Measurements from ENCODE around the gene PGAM2. TPM values are rescaled to one million over a fixed set of nuclear protein-coding genes. Genes with fewer than 3 reads are reported as not detected.
"Not testable (repeated sequence)": the region's sequence is repeated elsewhere in the genome, so short reads cannot be mapped to it uniquely, and the experiment has no call there.

The PGAM2 gene
- total and polyA plus RNA-seq, 2 of the 4 experiments (the other 2 are of a cell fraction) = not detected

DNA sequence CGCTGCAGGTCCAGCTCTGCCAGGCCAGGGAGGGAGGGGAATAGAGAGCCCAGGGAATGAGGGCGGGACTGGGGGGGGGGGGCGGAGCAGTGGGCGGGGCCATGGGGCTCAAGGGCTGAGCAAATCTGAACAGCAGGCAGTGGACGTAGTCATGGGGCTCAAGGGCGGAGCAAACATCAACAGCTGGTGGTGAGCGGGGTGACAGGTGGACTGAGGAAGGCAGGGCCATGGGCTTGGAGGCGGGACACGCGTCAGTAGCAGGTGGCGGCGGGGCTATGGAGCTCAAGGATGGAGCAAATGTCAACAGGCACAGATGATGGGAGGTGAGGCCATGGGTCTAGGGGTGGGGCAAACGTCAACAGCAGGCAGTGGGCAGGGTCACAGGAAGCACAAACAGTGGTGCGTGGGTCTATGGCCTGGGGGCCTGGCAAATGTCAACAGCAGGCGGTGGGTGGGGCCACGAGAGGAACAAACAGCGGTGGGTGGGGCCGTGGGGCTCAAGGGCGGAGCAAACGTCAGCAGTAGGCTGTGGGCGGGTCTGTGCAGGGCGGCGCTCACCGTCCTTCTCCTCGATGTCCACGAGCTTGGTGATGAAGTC is 26.3 kb downstream of the PGAM2 start:
- peak overlapping the region; percentile 90 for H3K4me2 ChIP-seq (ENCODE audit: low read depth, low read length)
- H3K9ac ChIP-seq (ENCODE audit: low read depth, low read length); in situ Hi-C loops (cut with MboI; ENCODE audit: low sequenced_read_pairs); BruUV-seq (replicated peaks); H3K18ac ChIP-seq (ENCODE audit: low read depth, low read length); H2AK9ac ChIP-seq (replicated peaks; ENCODE audit: low read depth, low read length, poor library complexity); CTCF ChIA-PET; H2BK20ac ChIP-seq (ENCODE audit: low read depth, low read length); H3K9me3 ChIP-seq (ENCODE audit: control insufficient read depth, insufficient read depth, low read length); H3K9me1 ChIP-seq (ENCODE audit: insufficient read depth, low read length); H3K56ac ChIP-seq (ENCODE audit: extremely low read depth, insufficient read depth, low read length); H3K79me1 ChIP-seq (ENCODE audit: low read depth in 1 of 2, low read length in 2 of 2); H3K27ac ChIP-seq (ENCODE audit: insufficient read depth, low read length); H4K5ac ChIP-seq (ENCODE audit: low read depth, low read length); H3K14ac ChIP-seq (replicated peaks; ENCODE audit: low read depth, low read length); H4K91ac ChIP-seq (ENCODE audit: insufficient read depth, low read depth, low read length); H2BK120ac ChIP-seq (ENCODE audit: low read depth, low read length); H3K23ac ChIP-seq (ENCODE audit: low read depth, low read length); H2BK5ac ChIP-seq (ENCODE audit: low read depth, low read length, poor library complexity, severe bottlenecking); H2AK5ac ChIP-seq (ENCODE audit: low read depth, low read length); H3K36me3 ChIP-seq (ENCODE audit: control insufficient read depth, insufficient read depth, low read length); H3K4ac ChIP-seq (ENCODE audit: low read depth, low read length); POLR2A ChIA-PET (ENCODE audit: unreplicated experiment); H3K27me3 ChIP-seq (ENCODE audit: control insufficient read depth, insufficient read depth, low read length); H2BK15ac ChIP-seq (ENCODE audit: low read depth, low read length); dilution Hi-C loops (cut with HindIII; ENCODE audit: low sequenced_read_pairs, unreplicated experiment); H4K8ac ChIP-seq (ENCODE audit: low read depth in 2 of 2, low read length in 2 of 2); intact Hi-C loops (cut with micrococcal nuclease); H4K20me1 ChIP-seq (ENCODE audit: insufficient read depth, low read length); DNase-seq; H3K4me1 ChIP-seq (ENCODE audit: control insufficient read depth, insufficient read depth, low read length): not testable (repeated sequence)
- peak overlapping the region; percentile 44 for H3K4me3 ChIP-seq (ENCODE audit: insufficient read depth, low read depth, low read length)
- no CpG with 5 or more reads among the region's 26 CpGs for WGBS, 2 experiments (ENCODE audit: extremely low coverage in 2 of 2, insufficient read length in 1 of 2)
- ATAC-seq (ENCODE audit: low read depth) = peak; percentile 84
- H2AFZ ChIP-seq (replicated peaks; ENCODE audit: low read length, poor library complexity) = peak overlapping the region; percentile 70

GRCh38 chr7:44038553-44038952 is 26.8 kb downstream of the PGAM2 start:
- H4K5ac ChIP-seq (ENCODE audit: low read depth, low read length); intact Hi-C loops (cut with micrococcal nuclease); H3K79me1 ChIP-seq (ENCODE audit: low read depth in 1 of 2, low read length in 2 of 2); BruUV-seq (replicated peaks); H3K18ac ChIP-seq (ENCODE audit: low read depth, low read length); H4K20me1 ChIP-seq (ENCODE audit: insufficient read depth, low read length); H3K9me1 ChIP-seq (ENCODE audit: insufficient read depth, low read length); H2BK120ac ChIP-seq (ENCODE audit: low read depth, low read length); H3K27me3 ChIP-seq (ENCODE audit: control insufficient read depth, insufficient read depth, low read length); H3K4me3 ChIP-seq (ENCODE audit: insufficient read depth, low read depth, low read length); DNase-seq; H3K9ac ChIP-seq (ENCODE audit: low read depth, low read length); dilution Hi-C loops (cut with HindIII; ENCODE audit: low sequenced_read_pairs, unreplicated experiment); POLR2A ChIA-PET (ENCODE audit: unreplicated experiment); H3K36me3 ChIP-seq (ENCODE audit: control insufficient read depth, insufficient read depth, low read length); H4K91ac ChIP-seq (ENCODE audit: insufficient read depth, low read depth, low read length); H2AK5ac ChIP-seq (ENCODE audit: low read depth, low read length); H2BK20ac ChIP-seq (ENCODE audit: low read depth, low read length); H3K4me2 ChIP-seq (ENCODE audit: low read depth, low read length); in situ Hi-C loops (cut with MboI; ENCODE audit: low sequenced_read_pairs); H2AFZ ChIP-seq (replicated peaks; ENCODE audit: low read length, poor library complexity); H3K27ac ChIP-seq (ENCODE audit: insufficient read depth, low read length); CTCF ChIA-PET; H4K8ac ChIP-seq (ENCODE audit: low read depth in 2 of 2, low read length in 2 of 2); H3K56ac ChIP-seq (ENCODE audit: extremely low read depth, insufficient read depth, low read length); H3K4ac ChIP-seq (ENCODE audit: low read depth, low read length); H3K9me3 ChIP-seq (ENCODE audit: control insufficient read depth, insufficient read depth, low read length); H2AK9ac ChIP-seq (replicated peaks; ENCODE audit: low read depth, low read length, poor library complexity); ATAC-seq (ENCODE audit: low read depth); H2BK5ac ChIP-seq (ENCODE audit: low read depth, low read length, poor library complexity, severe bottlenecking); H3K14ac ChIP-seq (replicated peaks; ENCODE audit: low read depth, low read length); H3K23ac ChIP-seq (ENCODE audit: low read depth, low read length); H2BK15ac ChIP-seq (ENCODE audit: low read depth, low read length); H3K4me1 ChIP-seq (ENCODE audit: control insufficient read depth, insufficient read depth, low read length): not testable (repeated sequence)
- no CpG with 5 or more reads among the region's 12 CpGs for WGBS, 2 experiments (ENCODE audit: extremely low coverage in 2 of 2, insufficient read length in 1 of 2)
